ENCODE results near the gene MAN1A2. TPM values are rescaled to one million over a fixed set of nuclear protein-coding genes. Genes with fewer than 3 reads are reported as not detected.
A peak's percentile ranks its signal among the peaks of the same experiment; 100 is the strongest.

The MAN1A2 gene
- polyA plus RNA-seq (2011; rRNA removed) (37.2 and 40.7 TPM in 2 replicates), polyA minus RNA-seq (2011; rRNA and poly(A)+ RNA removed) (46.9 and 64.2 TPM in 2 replicates)

GRCh38 chr1:117367046-117368025, at the start of gene MAN1A2:
TSS of gene MAN1A2 (plus strand) at chr1:117367449. CDS start at chr1:117368184, 735 bp downstream.
- peak within 1 kb of the TSS; percentile 90 for H3K4me3 ChIP-seq (ENCODE audit: low read depth, low read length)
- peak within 1 kb of the TSS; percentile 84 for H3K27ac ChIP-seq (ENCODE audit: low read depth, low read length)
- DNase-seq (ENCODE audit: low read depth, low spot score), result no peak
- TF ChIP-seq, protein P1, sequence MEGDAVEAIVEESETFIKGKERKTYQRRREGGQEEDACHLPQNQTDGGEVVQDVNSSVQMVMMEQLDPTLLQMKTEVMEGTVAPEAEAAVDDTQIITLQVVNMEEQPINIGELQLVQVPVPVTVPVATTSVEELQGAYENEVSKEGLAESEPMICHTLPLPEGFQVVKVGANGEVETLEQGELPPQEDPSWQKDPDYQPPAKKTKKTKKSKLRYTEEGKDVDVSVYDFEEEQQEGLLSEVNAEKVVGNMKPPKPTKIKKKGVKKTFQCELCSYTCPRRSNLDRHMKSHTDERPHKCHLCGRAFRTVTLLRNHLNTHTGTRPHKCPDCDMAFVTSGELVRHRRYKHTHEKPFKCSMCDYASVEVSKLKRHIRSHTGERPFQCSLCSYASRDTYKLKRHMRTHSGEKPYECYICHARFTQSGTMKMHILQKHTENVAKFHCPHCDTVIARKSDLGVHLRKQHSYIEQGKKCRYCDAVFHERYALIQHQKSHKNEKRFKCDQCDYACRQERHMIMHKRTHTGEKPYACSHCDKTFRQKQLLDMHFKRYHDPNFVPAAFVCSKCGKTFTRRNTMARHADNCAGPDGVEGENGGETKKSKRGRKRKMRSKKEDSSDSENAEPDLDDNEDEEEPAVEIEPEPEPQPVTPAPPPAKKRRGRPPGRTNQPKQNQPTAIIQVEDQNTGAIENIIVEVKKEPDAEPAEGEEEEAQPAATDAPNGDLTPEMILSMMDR (IDR thresholded peaks at IDR 0.05; ENCODE audit: low read depth, low read length), result no peak
- no peaks in the 10 kb centered on the region for H3K9me3 ChIP-seq (ENCODE audit: control insufficient read depth, insufficient read depth, low read length)
- no peaks in the 10 kb centered on the region for H3K27me3 ChIP-seq (ENCODE audit: control insufficient read depth, insufficient read depth, low read length)
- CTCF ChIA-PET, result interaction anchor here (0.6 kb wide), 1 partner anchor 275 kb away, joined by 3 read pairs; no protein-coding TSS in a partner anchor
- POLR2A ChIA-PET, result interaction anchor here (0.6 to 1.0 kb wide), 5 partner anchors 18 to 485 kb away, joined by 3 to 4 read pairs (median 3); no protein-coding TSS in a partner anchor

- TF ChIP-seq, protein P1 (IDR thresholded peaks at IDR 0.05; ENCODE audit: low read depth, low read length), result no peak
- DNase-seq (ENCODE audit: low read depth, low spot score), result no peak
- Histone ChIP-seq H3K9me3 (ENCODE audit: control insufficient read depth, insufficient read depth, low read length) (no peaks in the 10 kb centered on the region), H3K27ac (ENCODE audit: low read depth, low read length) (no peak overlapping the region), H3K27me3 (ENCODE audit: control insufficient read depth, insufficient read depth, low read length) (no peaks in the 10 kb centered on the region), H3K4me3 (ENCODE audit: low read depth, low read length) (no peak overlapping the region)
- ChIA-PET CTCF (no interaction called here), POLR2A (no interaction called here)
Measured at GRCh38 chr1:117318011-117318410, 49.2 kb upstream of the MAN1A2 start.

DNA sequence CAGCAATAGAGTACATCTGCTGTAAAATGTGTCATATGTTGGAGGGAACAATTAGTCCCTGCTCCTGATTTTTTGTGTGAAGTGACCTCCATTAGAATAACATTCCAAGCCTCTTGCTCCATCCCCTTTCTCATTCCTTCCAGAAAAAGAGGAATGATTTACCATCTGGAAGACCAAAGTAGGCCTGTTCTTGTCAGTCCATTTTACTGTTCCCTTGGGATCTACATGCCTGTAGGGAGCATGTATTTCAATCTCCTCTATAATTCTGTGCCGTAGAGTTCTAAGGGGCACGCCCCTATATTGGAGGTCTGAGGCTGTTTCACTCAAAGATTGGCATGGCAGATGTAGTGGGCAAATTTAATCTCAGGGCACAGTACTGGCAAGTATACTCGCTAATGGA, 48.8 kb upstream of the MAN1A2 start:
- Histone ChIP-seq H3K27ac (ENCODE audit: low read depth, low read length) (no peak overlapping the region), H3K27me3 (ENCODE audit: control insufficient read depth, insufficient read depth, low read length) (no peaks in the 10 kb centered on the region), H3K9me3 (ENCODE audit: control insufficient read depth, insufficient read depth, low read length) (no peaks in the 10 kb centered on the region), H3K4me3 (ENCODE audit: low read depth, low read length) (no peak overlapping the region)
- ChIA-PET CTCF (no interaction called here), POLR2A (no interaction called here)
- TF ChIP-seq, protein P1 (IDR thresholded peaks at IDR 0.05; ENCODE audit: low read depth, low read length), result no peak
- DNase-seq (ENCODE audit: low read depth, low spot score), result no peak

GRCh38 chr1:117320515-117320914, 46.7 kb upstream of the MAN1A2 start:
- TF ChIP-seq, protein P1 (IDR thresholded peaks at IDR 0.05; ENCODE audit: low read depth, low read length), result no peak
- ChIA-PET CTCF (no interaction called here), POLR2A (no interaction called here)
- Histone ChIP-seq H3K4me3 (ENCODE audit: low read depth, low read length) (no peak overlapping the region), H3K9me3 (ENCODE audit: control insufficient read depth, insufficient read depth, low read length) (no peaks in the 10 kb centered on the region), H3K27me3 (ENCODE audit: control insufficient read depth, insufficient read depth, low read length) (no peaks in the 10 kb centered on the region), H3K27ac (ENCODE audit: low read depth, low read length) (no peak overlapping the region)
- DNase-seq (ENCODE audit: low read depth, low spot score), result no peak

Data from AG04450 (cell line).